ENCODE data around the gene CDCA8.

The CDCA8 gene

GRCh38 chr1:37652976-37653375, 39.3 kb upstream of the CDCA8 start:
- H3K27me3 ChIP-seq (ENCODE audit: insufficient read depth, poor library complexity, severe bottlenecking): no peaks in the 10 kb centered on the region

GRCh38 chr1:37653906-37654305, 38.4 kb upstream of the CDCA8 start:
- Histone ChIP-seq H3K36me3 (ENCODE audit: low read depth) (no peaks in the 10 kb centered on the region), H3K27me3 (ENCODE audit: insufficient read depth, poor library complexity, severe bottlenecking) (no peaks in the 10 kb centered on the region), H3K27ac (ENCODE audit: poor library complexity, severe bottlenecking) (no peak overlapping the region), H3K9me3 (ENCODE audit: severe bottlenecking) (no peaks in the 10 kb centered on the region), H3K4me3 (ENCODE audit: severe bottlenecking) (no peak overlapping the region), H3K4me1 (ENCODE audit: insufficient read depth, poor library complexity, severe bottlenecking) (no peaks in the 10 kb centered on the region)
- no peak for ATAC-seq (ENCODE audit: low read depth)
- no peak for DNase-seq (ENCODE audit: low spot score)
- TF ChIP-seq CTCF (IDR thresholded peaks at IDR 0.05; ENCODE audit: poor library complexity, severe bottlenecking): no peak

More at GRCh38 chr1:37652976-37653375, 39.3 kb upstream of the CDCA8 start:
- ATAC-seq (ENCODE audit: low read depth) (no peak), DNase-seq (ENCODE audit: low spot score) (no peak)
- Histone ChIP-seq H3K4me3 (ENCODE audit: severe bottlenecking) (no peak overlapping the region), H3K27ac (ENCODE audit: poor library complexity, severe bottlenecking) (no peak overlapping the region), H3K9me3 (ENCODE audit: severe bottlenecking) (no peaks in the 10 kb centered on the region), H3K36me3 (ENCODE audit: low read depth) (no peaks in the 10 kb centered on the region), H3K4me1 (ENCODE audit: insufficient read depth, poor library complexity, severe bottlenecking) (no peaks in the 10 kb centered on the region)
- no peak for TF ChIP-seq CTCF (IDR thresholded peaks at IDR 0.05; ENCODE audit: poor library complexity, severe bottlenecking)

- Histone ChIP-seq H3K4me3 (ENCODE audit: severe bottlenecking) (no peak overlapping the region), H3K27me3 (ENCODE audit: insufficient read depth, poor library complexity, severe bottlenecking) (no peaks in the 10 kb centered on the region), H3K36me3 (ENCODE audit: low read depth) (no peaks in the 10 kb centered on the region), H3K27ac (ENCODE audit: poor library complexity, severe bottlenecking) (no peak overlapping the region), H3K9me3 (ENCODE audit: severe bottlenecking) (no peaks in the 10 kb centered on the region), H3K4me1 (ENCODE audit: insufficient read depth, poor library complexity, severe bottlenecking) (no peaks in the 10 kb centered on the region)
- TF ChIP-seq CTCF (IDR thresholded peaks at IDR 0.05; ENCODE audit: poor library complexity, severe bottlenecking): no peak
- DNase-seq (ENCODE audit: low spot score) (no peak), ATAC-seq (ENCODE audit: low read depth) (no peak)
Observed at GRCh38 chr1:37655274-37655673, 37.0 kb upstream of the CDCA8 start.

GRCh38 chr1:37656026-37656425, 36.3 kb upstream of the CDCA8 start:
- Histone ChIP-seq H3K36me3 (ENCODE audit: low read depth) (no peaks in the 10 kb centered on the region), H3K4me1 (ENCODE audit: insufficient read depth, poor library complexity, severe bottlenecking) (no peaks in the 10 kb centered on the region), H3K4me3 (ENCODE audit: severe bottlenecking) (no peak overlapping the region), H3K27ac (ENCODE audit: poor library complexity, severe bottlenecking) (no peak overlapping the region), H3K27me3 (ENCODE audit: insufficient read depth, poor library complexity, severe bottlenecking) (no peaks in the 10 kb centered on the region), H3K9me3 (ENCODE audit: severe bottlenecking) (no peaks in the 10 kb centered on the region)
- no peak for DNase-seq (ENCODE audit: low spot score)
- no peak for TF ChIP-seq CTCF (IDR thresholded peaks at IDR 0.05; ENCODE audit: poor library complexity, severe bottlenecking)
- ATAC-seq (ENCODE audit: low read depth): no peak

GRCh38 chr1:37656881-37657280, 35.4 kb upstream of the CDCA8 start:
- no peak for TF ChIP-seq CTCF (IDR thresholded peaks at IDR 0.05; ENCODE audit: poor library complexity, severe bottlenecking)
- Histone ChIP-seq H3K27me3 (ENCODE audit: insufficient read depth, poor library complexity, severe bottlenecking) (no peaks in the 10 kb centered on the region), H3K27ac (ENCODE audit: poor library complexity, severe bottlenecking) (no peak overlapping the region), H3K36me3 (ENCODE audit: low read depth) (no peaks in the 10 kb centered on the region), H3K4me3 (ENCODE audit: severe bottlenecking) (no peak overlapping the region), H3K4me1 (ENCODE audit: insufficient read depth, poor library complexity, severe bottlenecking) (no peaks in the 10 kb centered on the region), H3K9me3 (ENCODE audit: severe bottlenecking) (no peaks in the 10 kb centered on the region)
- DNase-seq (ENCODE audit: low spot score) (no peak), ATAC-seq (ENCODE audit: low read depth) (no peak)
